HCT116 (cell line): ENCODE results near the gene MALRD1.

Experiments used
- ATF3 ChIP-seq: IDR thresholded peaks from 2 replicates; pipeline ENCODE4 v1.6.1; 2012
- CEBPB ChIP-seq: IDR thresholded peaks from 2 replicates; pipeline ENCODE4 v1.6.1; 2012; ENCODE audit warnings: low read depth
- CTCF ChIP-seq, 3 experiments: fragments of 200-600 bp in 1 of 3; sonication (generic) in 1 of 3; IDR thresholded peaks in 2 of 3; conservative IDR thresholded peaks in 1 of 3; 2 replicates each; pipeline ENCODE4 v1.5.1; 2012 to 2017; ENCODE audit warnings: low read depth in 2 of 3, low read length in 2 of 3, antibody characterized with exemption in 1 of 3, borderline replicate concordance in 1 of 3, control low read depth in 1 of 3, mild to moderate bottlenecking in 1 of 3, mixed read lengths in 1 of 3, mixed run types in 1 of 3, moderate library complexity in 1 of 3; ENCODE audit not compliant: insufficient read depth in 1 of 3
- EZH2 ChIP-seq: fragments of 200-600 bp; sonication (generic); IDR thresholded peaks from 2 replicates; pipeline ENCODE4 v1.6.1; 2017; ENCODE audit warnings: antibody characterized with exemption, mixed run types
- POLR2A ChIP-seq: IDR thresholded peaks from 2 replicates; pipeline ENCODE4 v1.7.0; 2011; ENCODE audit warnings: borderline replicate concordance; ENCODE audit not compliant: insufficient read depth, insufficient read length; ENCODE audit errors: extremely low read depth
- POLR2AphosphoS5 ChIP-seq: IDR thresholded peaks from 2 replicates; pipeline ENCODE4 v1.6.1; 2011; ENCODE audit warnings: mild to moderate bottlenecking, low read depth, low read length, moderate library complexity
- SRF ChIP-seq: IDR thresholded peaks from 2 replicates; pipeline ENCODE4 v1.6.1; 2012; ENCODE audit warnings: low read depth
- YY1 ChIP-seq: IDR thresholded peaks from 2 replicates; pipeline ENCODE4 v1.6.1; 2011; ENCODE audit warnings: low read length, low read depth, moderate library complexity, mild to moderate bottlenecking; ENCODE audit not compliant: insufficient replicate concordance; ENCODE audit errors: extremely low read depth

- TF ChIP-seq POLR2A, result no peak
- TF ChIP-seq CTCF (IDR thresholded peaks at IDR 0.05 in 2 of 3, conservative IDR thresholded peaks at IDR 0.05 in 1 of 3; ENCODE audit: borderline replicate concordance in 1 of 3, insufficient read depth in 1 of 3, low read depth in 2 of 3, low read length in 2 of 3), result no peak
- no peak for TF ChIP-seq ATF3
- TF ChIP-seq YY1, result no peak
- no peak for TF ChIP-seq SRF
- TF ChIP-seq EZH2, result no peak
- no peak for TF ChIP-seq CEBPB
- no peak for TF ChIP-seq POLR2AphosphoS5
Measured at GRCh38 chr10:19532411-19532810, 483.8 kb downstream of the MALRD1 start.
